HepG2 (cell line): ENCODE data around the gene UBE2D3. TPM values are rescaled to one million over a fixed set of nuclear protein-coding genes. Genes with fewer than 3 reads are reported as not detected.

Source experiments
- ATAC-seq: fragments of 200-7000 bp; cut with Tn5 transposase; 3 replicates; pipeline ENCODE4 v1.9.1; 2020; ENCODE audit warnings: mild to moderate bottlenecking, moderate library complexity
- BruUV-seq: library from RNA; stranded (reverse); fragments of 400-500 nt; replicated peaks from 2 replicates; lab custom pipeline; 2021; lab: Mats Ljungman, UMichigan
- CTCF ChIA-PET: fragments of 300-600 bp; formaldehyde crosslinking; extraction: SDS; loops from one replicate; lab custom pipeline; 2021; ENCODE audit warnings: low total read pairs, inconsistent platforms, low intra/inter-chr PET ratio; lab: Yijun Ruan, JAX
- POLR2A ChIA-PET: fragments of 350-600 bp; sonication (Branson Sonifier 250); formaldehyde crosslinking; loops from one replicate; lab custom pipeline; 2020; ENCODE audit warnings: antibody characterized with exemption, inconsistent platforms; lab: Yijun Ruan, JAX
- DNase-seq: peaks from one replicate; pipeline ENCODE4 v3.0.0-alpha.2; 2015; ENCODE audit warnings: low spot score
- FAIRE-seq: peaks from 3 replicates; lab custom pipeline; 2011; peaks lifted over from hg19 to GRCh38; lab: Jason Lieb, UNC
- H2AFZ ChIP-seq: one replicate; pipeline ENCODE4 v1.6.1; 2011; ENCODE audit warnings: low read length, inconsistent platforms
- H3K27ac ChIP-seq: fragments of 300-600 bp; 3 replicates; pipeline ENCODE4 v1.8.0; 2011; ENCODE audit warnings: mixed run types, mild to moderate bottlenecking, mixed read lengths, low read length, inconsistent platforms; ENCODE audit not compliant: insufficient read depth; ENCODE audit errors: extremely low read length
- H3K27me3 ChIP-seq, 2 experiments: fragments of 200-600 bp in 1 of 2; 2 replicates in 1 of 2; 3 replicates in 1 of 2; pipeline versions ENCODE4 v1.6.0 to v1.8.0; 2011; ENCODE audit warnings: low read length in 2 of 2, mild to moderate bottlenecking in 2 of 2, moderate library complexity in 2 of 2, inconsistent platforms in 1 of 2; ENCODE audit not compliant: insufficient read depth in 2 of 2, control insufficient read depth in 1 of 2
- H3K36me3 ChIP-seq, 2 experiments: fragments of 200-600 bp in 1 of 2; replicated peaks in 1 of 2; 2 replicates in 1 of 2; 3 replicates in 1 of 2; pipeline versions ENCODE4 v1.5.1 to v1.8.0; 2011; ENCODE audit warnings: low read length in 2 of 2, inconsistent platforms in 1 of 2; ENCODE audit not compliant: insufficient read depth in 2 of 2, control insufficient read depth in 1 of 2
- H3K4me1 ChIP-seq: 2 replicates; pipeline ENCODE4 v1.5.1; 2012; ENCODE audit warnings: low read length, inconsistent platforms; ENCODE audit not compliant: insufficient read depth
- H3K4me2 ChIP-seq: 2 replicates; pipeline ENCODE4 v1.6.0; 2011; ENCODE audit warnings: low read depth, low read length, inconsistent platforms
- H3K4me3 ChIP-seq, 3 experiments: fragments of 200-600 bp in 1 of 3; sonication (generic), shearing (Covaris generic) in 1 of 3; replicated peaks in 1 of 3; 2 replicates each; pipeline ENCODE4 v1.5.1; 2011 to 2016; ENCODE audit warnings: low read length in 3 of 3, inconsistent platforms in 2 of 3, low read depth in 2 of 3, mild to moderate bottlenecking in 2 of 3, control low read depth in 1 of 3, mixed read lengths in 1 of 3; ENCODE audit not compliant: insufficient read depth in 1 of 3
- H3K79me2 ChIP-seq: one replicate; pipeline ENCODE4 v1.6.1; 2011; ENCODE audit warnings: low read length, inconsistent platforms; ENCODE audit not compliant: insufficient read depth
- H3K9ac ChIP-seq: 2 replicates; pipeline ENCODE4 v1.6.0; 2011; ENCODE audit warnings: mild to moderate bottlenecking, low read depth, low read length, inconsistent platforms; ENCODE audit not compliant: insufficient read depth
- H3K9me3 ChIP-seq: 2 replicates; pipeline ENCODE4 v1.5.1; 2012; ENCODE audit warnings: mild to moderate bottlenecking, low read length
- H4K20me1 ChIP-seq: 2 replicates; pipeline ENCODE4 v1.6.0; 2011; ENCODE audit warnings: inconsistent platforms, mild to moderate bottlenecking, low read length, moderate library complexity; ENCODE audit not compliant: insufficient read depth
- ATF7-NPFF ChIP-seq: sonication (generic); formaldehyde crosslinking; IDR thresholded peaks from 2 replicates; pipeline ENCODE4 v1.8.1; 2023; ENCODE audit warnings: mild to moderate bottlenecking, low read depth, missing genetic modification reagents, moderate library complexity
- PPARG ChIP-seq: conservative IDR thresholded peaks from 2 replicates; pipeline ENCODE4 v1.6.1; 2016; ENCODE audit warnings: missing biosample characterization, missing genetic modification reagents
- SCMH1 ChIP-seq: sonication (generic); formaldehyde crosslinking; IDR thresholded peaks from 2 replicates; pipeline ENCODE4 v1.9.0; 2021; ENCODE audit warnings: missing genetic modification reagents, mild to moderate bottlenecking, borderline replicate concordance
- TSC22D2 ChIP-seq: sonication (generic); formaldehyde crosslinking; IDR thresholded peaks from 2 replicates; pipeline ENCODE4 v1.5.1; 2020; ENCODE audit warnings: missing genetic modification reagents, mild to moderate bottlenecking, borderline replicate concordance
- ZNF20 ChIP-seq: sonication (generic); formaldehyde crosslinking; IDR thresholded peaks from 2 replicates; pipeline ENCODE4 v1.4.0; 2020; ENCODE audit warnings: mild to moderate bottlenecking, moderate library complexity, missing genetic modification reagents
- ZNF496 ChIP-seq: sonication (generic); formaldehyde crosslinking; IDR thresholded peaks from 2 replicates; pipeline ENCODE4 v1.8.1; 2023; ENCODE audit warnings: mild to moderate bottlenecking, moderate library complexity, missing genetic modification reagents; ENCODE audit not compliant: insufficient replicate concordance
- WGBS: methylation state at CpG from one replicate; pipeline ENCODE4 v1.1.6; 2017; ENCODE audit warnings: low lambda C conversion rate; 5-methylcytosine and 5-hydroxymethylcytosine counted together
- in situ Hi-C: cut with HindIII; loops from 2 replicates; pipeline ENCODE4 v1.10.0; 2017; ENCODE audit warnings: low pct_unique_long_range_greater_than_20kb; ENCODE audit not compliant: extremely low pct_ligation_motif_present
- intact Hi-C: fragments of 100-400 bp; cut with micrococcal nuclease; formaldehyde crosslinking; loops from one replicate; pipeline ENCODE4 v1.10.0; 2022; ENCODE audit not compliant: unreplicated experiment
- polyA plus RNA-seq, 8 experiments: library from polyadenylated mRNA; depleted of rRNA in 3 of 8; stranded (reverse) in 7 of 8; unstranded in 1 of 8; fragments of >200 nt; fragmentation: Illumina TruSeq in 4 of 8; extraction: Trizol in 4 of 8; gene quantifications; 2 replicates each; pipeline versions ENCODE4 v1.2.1 to v1.2.3, GENCODE V29; 2011 to 2016; ENCODE audit warnings: low read depth in 4 of 8, missing spikeins in 1 of 8, mixed read lengths in 1 of 8; ENCODE audit not compliant: insufficient read depth in 1 of 8
- total RNA-seq, 5 experiments: library from RNA; depleted of rRNA; stranded (reverse); fragments of >200 nt; fragmentation: Illumina TruSeq; extraction: Trizol; gene quantifications; 2 replicates each; pipeline ENCODE4 v1.2.3, GENCODE V29; 2016; ENCODE audit warnings: low read depth in 1 of 5
- TF ChIP-seq, protein P1 (sequence below): IDR thresholded peaks from 2 replicates; pipeline ENCODE4 v1.6.1; 2012; ENCODE audit warnings: low read length, improper control_type of control experiment
- TF ChIP-seq, protein P2 (sequence below): sonication (generic); formaldehyde crosslinking; IDR thresholded peaks from 2 replicates; pipeline ENCODE4 v1.8.1; 2023; ENCODE audit warnings: mild to moderate bottlenecking, moderate library complexity, missing genetic modification reagents

The UBE2D3 gene
- total and polyA plus RNA-seq, 2 of the 13 experiments (the other 11 are each of a cell fraction or from before 2014, with no cell fraction given): 224 to 293 TPM

DNA sequence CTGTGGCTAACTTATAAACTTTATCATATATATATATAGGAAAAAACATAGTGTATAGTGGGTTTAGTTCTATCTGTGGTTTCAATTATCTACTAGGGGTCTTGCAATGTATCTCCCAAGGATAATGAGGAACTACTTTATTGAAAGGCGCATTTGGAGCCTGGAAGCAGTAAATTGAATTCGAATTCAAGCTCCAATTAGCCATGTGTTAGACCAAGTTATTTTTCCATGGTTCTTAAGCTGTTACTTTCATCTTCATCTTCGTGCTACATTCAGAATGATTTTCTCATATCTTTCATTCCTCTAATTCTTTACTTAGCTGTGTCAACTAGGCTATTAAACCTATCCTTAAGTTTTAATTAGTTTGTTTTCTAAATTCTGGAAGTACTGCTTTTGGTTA, 39.4 kb downstream of the UBE2D3 start:
- Histone ChIP-seq H3K79me2 (no peaks in the 10 kb centered on the region), H3K27ac (no peak overlapping the region), H3K9me3 (no peaks in the 10 kb centered on the region), H3K4me1 (no peaks in the 10 kb centered on the region), H4K20me1 (no peaks in the 10 kb centered on the region), H3K4me2 (no peak overlapping the region), H2AFZ (no peak overlapping the region), H3K4me3 (no peak overlapping the region), H3K9ac (no peak overlapping the region), H3K36me3 (no peaks in the 10 kb centered on the region; a peak in 1 of 5 replicates), H3K27me3 (no peaks in the 10 kb centered on the region)
- in situ Hi-C loops: no loop called here
- DNase-seq: no peak
- BruUV-seq: no TSS peak
- no peak for ATAC-seq
- WGBS: 93% methylated on average over 3 of the region's 3 CpGs
- no peak for TF ChIP-seq PPARG
- TF ChIP-seq TSC22D2 (CRISPR knock-in tag): no peak
- TF ChIP-seq, protein P1, sequence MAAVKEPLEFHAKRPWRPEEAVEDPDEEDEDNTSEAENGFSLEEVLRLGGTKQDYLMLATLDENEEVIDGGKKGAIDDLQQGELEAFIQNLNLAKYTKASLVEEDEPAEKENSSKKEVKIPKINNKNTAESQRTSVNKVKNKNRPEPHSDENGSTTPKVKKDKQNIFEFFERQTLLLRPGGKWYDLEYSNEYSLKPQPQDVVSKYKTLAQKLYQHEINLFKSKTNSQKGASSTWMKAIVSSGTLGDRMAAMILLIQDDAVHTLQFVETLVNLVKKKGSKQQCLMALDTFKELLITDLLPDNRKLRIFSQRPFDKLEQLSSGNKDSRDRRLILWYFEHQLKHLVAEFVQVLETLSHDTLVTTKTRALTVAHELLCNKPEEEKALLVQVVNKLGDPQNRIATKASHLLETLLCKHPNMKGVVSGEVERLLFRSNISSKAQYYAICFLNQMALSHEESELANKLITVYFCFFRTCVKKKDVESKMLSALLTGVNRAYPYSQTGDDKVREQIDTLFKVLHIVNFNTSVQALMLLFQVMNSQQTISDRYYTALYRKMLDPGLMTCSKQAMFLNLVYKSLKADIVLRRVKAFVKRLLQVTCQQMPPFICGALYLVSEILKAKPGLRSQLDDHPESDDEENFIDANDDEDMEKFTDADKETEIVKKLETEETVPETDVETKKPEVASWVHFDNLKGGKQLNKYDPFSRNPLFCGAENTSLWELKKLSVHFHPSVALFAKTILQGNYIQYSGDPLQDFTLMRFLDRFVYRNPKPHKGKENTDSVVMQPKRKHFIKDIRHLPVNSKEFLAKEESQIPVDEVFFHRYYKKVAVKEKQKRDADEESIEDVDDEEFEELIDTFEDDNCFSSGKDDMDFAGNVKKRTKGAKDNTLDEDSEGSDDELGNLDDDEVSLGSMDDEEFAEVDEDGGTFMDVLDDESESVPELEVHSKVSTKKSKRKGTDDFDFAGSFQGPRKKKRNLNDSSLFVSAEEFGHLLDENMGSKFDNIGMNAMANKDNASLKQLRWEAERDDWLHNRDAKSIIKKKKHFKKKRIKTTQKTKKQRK: no peak
- no peak for TF ChIP-seq SCMH1 (CRISPR knock-in tag)
- TF ChIP-seq, protein P2, sequence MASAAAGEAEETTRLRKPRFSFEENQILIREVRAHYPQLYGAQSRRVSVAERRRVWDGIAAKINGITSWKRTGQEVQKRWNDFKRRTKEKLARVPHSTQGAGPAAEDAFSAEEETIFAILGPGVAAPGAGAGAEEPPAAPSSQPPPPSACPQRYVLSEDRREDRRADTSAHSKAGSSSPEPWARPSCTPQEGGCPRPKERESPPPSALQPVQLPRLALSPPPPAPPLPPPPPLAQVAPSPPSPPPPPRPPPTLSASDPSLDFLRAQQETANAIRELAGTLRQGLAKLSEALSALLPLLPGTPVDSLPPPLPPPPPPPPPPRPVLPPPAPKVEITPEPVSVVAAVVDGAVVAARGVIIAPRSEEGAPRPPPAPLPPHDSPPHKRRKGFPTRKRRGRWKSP (CRISPR knock-in tag): no peak
- no peak for TF ChIP-seq ZNF496 (CRISPR knock-in tag)
- no peak for TF ChIP-seq ATF7-NPFF (CRISPR knock-in tag)
- no peak for TF ChIP-seq ZNF20 (CRISPR knock-in tag)
- no peak for FAIRE-seq
- intact Hi-C loops: no loop called here
- POLR2A ChIA-PET: no interaction called here
- CTCF ChIA-PET: no interaction called here
